Glomerular endothelial cell (primary cell): Measurements from ENCODE around the gene HRH2. TPM values are rescaled to one million over a fixed set of nuclear protein-coding genes. Genes with fewer than 3 reads are reported as not detected.

Experiments used
- total RNA-seq: library from RNA; depleted of rRNA; stranded (reverse); fragments of >200 nt; gene quantifications from 2 replicates; pipeline ENCODE4 v1.2.3, GENCODE V29; 2015

Gene HRH2
- total RNA-seq, 1 donor from 2014 or later: 0.06 TPM

Other genes with a start within 250 kb of the HRH2 start
- gene DRD1, start 213.9 kb upstream of the HRH2 start, total RNA-seq: not detected in 2 replicates
- gene SFXN1, start 179.5 kb upstream of the HRH2 start, total RNA-seq: 54.1 and 58.6 TPM in 2 replicates
- not detected in 2 replicates for gene CPLX2, start 213.5 kb downstream of the HRH2 start, total RNA-seq